Neural progenitor cell (in vitro differentiated cells): ENCODE data around the gene PLCB1.

Experiments
- EZH2 ChIP-seq: fragments of 200-600 bp; sonication (generic); IDR thresholded peaks from 2 replicates; pipeline ENCODE4 v1.6.1; 2017; ENCODE audit warnings: antibody characterized with exemption, mild to moderate bottlenecking, moderate library complexity
- TF ChIP-seq, protein P1 (sequence below): fragments of 200-600 bp; sonication (generic); IDR thresholded peaks from 2 replicates; pipeline ENCODE4 v1.5.1; 2017; ENCODE audit warnings: antibody characterized with exemption, mild to moderate bottlenecking

DNA sequence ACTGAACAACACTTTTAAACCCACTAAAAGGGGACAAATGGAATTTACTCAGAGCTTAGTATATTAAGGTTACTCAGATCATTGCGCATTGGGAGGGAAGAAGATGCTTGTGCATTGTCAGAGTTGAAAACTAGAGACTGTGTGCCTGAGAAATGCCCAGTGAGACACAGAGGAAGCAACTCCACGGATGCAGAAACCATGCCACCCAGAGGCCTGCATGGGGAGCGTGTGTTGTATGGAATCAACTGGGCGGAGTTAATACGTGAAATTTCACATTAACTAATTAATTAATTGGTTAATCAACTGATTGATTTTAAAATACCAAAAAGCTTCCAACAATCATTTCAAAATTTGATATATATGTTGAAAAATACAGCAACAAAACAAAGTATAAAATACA lies 391.6 kb downstream of the PLCB1 start:
- TF ChIP-seq, protein P1, sequence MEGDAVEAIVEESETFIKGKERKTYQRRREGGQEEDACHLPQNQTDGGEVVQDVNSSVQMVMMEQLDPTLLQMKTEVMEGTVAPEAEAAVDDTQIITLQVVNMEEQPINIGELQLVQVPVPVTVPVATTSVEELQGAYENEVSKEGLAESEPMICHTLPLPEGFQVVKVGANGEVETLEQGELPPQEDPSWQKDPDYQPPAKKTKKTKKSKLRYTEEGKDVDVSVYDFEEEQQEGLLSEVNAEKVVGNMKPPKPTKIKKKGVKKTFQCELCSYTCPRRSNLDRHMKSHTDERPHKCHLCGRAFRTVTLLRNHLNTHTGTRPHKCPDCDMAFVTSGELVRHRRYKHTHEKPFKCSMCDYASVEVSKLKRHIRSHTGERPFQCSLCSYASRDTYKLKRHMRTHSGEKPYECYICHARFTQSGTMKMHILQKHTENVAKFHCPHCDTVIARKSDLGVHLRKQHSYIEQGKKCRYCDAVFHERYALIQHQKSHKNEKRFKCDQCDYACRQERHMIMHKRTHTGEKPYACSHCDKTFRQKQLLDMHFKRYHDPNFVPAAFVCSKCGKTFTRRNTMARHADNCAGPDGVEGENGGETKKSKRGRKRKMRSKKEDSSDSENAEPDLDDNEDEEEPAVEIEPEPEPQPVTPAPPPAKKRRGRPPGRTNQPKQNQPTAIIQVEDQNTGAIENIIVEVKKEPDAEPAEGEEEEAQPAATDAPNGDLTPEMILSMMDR, result peak; percentile 38
- no peak for TF ChIP-seq EZH2
